GM23248 (cell line): ENCODE data around the gene SRRM5. TPM values are rescaled to one million over a fixed set of nuclear protein-coding genes. Genes with fewer than 3 reads are reported as not detected.

Source experiments
- DNase-seq: peaks from one replicate; pipeline ENCODE4 v3.0.0-alpha.2; 2015
- H2AFZ ChIP-seq: fragments of 200-600 bp; sonication (generic); 2 replicates; pipeline ENCODE4 v1.6.1; 2016; ENCODE audit warnings: antibody characterized with exemption
- H3F3A ChIP-seq: fragments of 200-600 bp; sonication (generic); 2 replicates; pipeline ENCODE4 v1.6.1; 2016; ENCODE audit warnings: mild to moderate bottlenecking, antibody characterized with exemption, mixed run types; ENCODE audit not compliant: insufficient read depth
- H3K27ac ChIP-seq: fragments of 200-600 bp; sonication (generic); 2 replicates; pipeline ENCODE4 v1.5.1; 2016; ENCODE audit warnings: mild to moderate bottlenecking
- H3K27me3 ChIP-seq: fragments of 200-600 bp; sonication (generic); replicated peaks from 2 replicates; pipeline ENCODE4 v1.6.1; 2016; ENCODE audit warnings: mild to moderate bottlenecking; ENCODE audit not compliant: insufficient read depth
- H3K36me3 ChIP-seq: fragments of 200-600 bp; sonication (generic); 2 replicates; pipeline ENCODE4 v1.6.1; 2016; ENCODE audit warnings: low read depth, mild to moderate bottlenecking
- H3K4me1 ChIP-seq: fragments of 200-600 bp; sonication (generic); 2 replicates; pipeline ENCODE4 v1.6.1; 2016; ENCODE audit warnings: mild to moderate bottlenecking; ENCODE audit not compliant: insufficient read depth
- H3K4me2 ChIP-seq: fragments of 200-600 bp; sonication (generic); one replicate; pipeline ENCODE4 v1.6.1; 2016; ENCODE audit warnings: mild to moderate bottlenecking; ENCODE audit not compliant: unreplicated experiment
- H3K4me3 ChIP-seq: fragments of 200-600 bp; sonication (generic); 2 replicates; pipeline ENCODE4 v1.5.1; 2016; ENCODE audit warnings: mild to moderate bottlenecking
- H3K79me2 ChIP-seq: fragments of 200-600 bp; sonication (generic); 2 replicates; pipeline ENCODE4 v1.6.1; 2016; ENCODE audit warnings: mild to moderate bottlenecking; ENCODE audit not compliant: insufficient read depth
- H3K9ac ChIP-seq: fragments of 200-600 bp; sonication (generic); 2 replicates; pipeline ENCODE4 v1.6.1; 2016; ENCODE audit warnings: mild to moderate bottlenecking
- H3K9me2 ChIP-seq: fragments of 200-600 bp; sonication (generic); 2 replicates; pipeline ENCODE4 v1.6.1; 2016; ENCODE audit warnings: mixed run types, mild to moderate bottlenecking, moderate library complexity; ENCODE audit not compliant: insufficient read depth
- H3K9me3 ChIP-seq: fragments of 200-600 bp; sonication (generic); one replicate; pipeline ENCODE4 v1.6.1; 2017; ENCODE audit warnings: low read depth
- H4K20me1 ChIP-seq: fragments of 200-600 bp; sonication (generic); 2 replicates; pipeline ENCODE4 v1.6.0; 2016; ENCODE audit not compliant: insufficient read depth
- EZH2 ChIP-seq: fragments of 200-600 bp; sonication (generic); IDR thresholded peaks from 2 replicates; pipeline ENCODE4 v1.6.1; 2018; ENCODE audit warnings: antibody characterized with exemption, mild to moderate bottlenecking; ENCODE audit not compliant: insufficient read depth, poor library complexity, severe bottlenecking
- EZH2phosphoT487 ChIP-seq: fragments of 200-600 bp; sonication (generic); IDR thresholded peaks from 2 replicates; pipeline ENCODE4 v1.6.1; 2018; ENCODE audit warnings: antibody characterized with exemption, moderate library complexity, mild to moderate bottlenecking, low read depth; ENCODE audit not compliant: insufficient read depth
- WGBS, 2 experiments: methylation state at CpG; one replicate each; pipeline ENCODE4 v1.1.6; 2015 to 2017; ENCODE audit warnings: low lambda C conversion rate in 2 of 2, low coverage in 1 of 2; ENCODE audit errors: missing lambda C conversion rate in 2 of 2; 5-methylcytosine and 5-hydroxymethylcytosine counted together
- in situ Hi-C: fragments of 300-500 bp; cut with MboI; formaldehyde crosslinking; loops from 2 replicates; pipeline ENCODE4 v1.15.0; 2020
- polyA plus RNA-seq: library from polyadenylated mRNA; unstranded; fragments of >200 nt; fragmentation: Nextera tagmentation; extraction: Ambion mirVana; gene quantifications from 2 replicates; pipeline ENCODE4 v1.2.1, GENCODE V29; 2016
- small RNA-seq: library from RNA; depleted of rRNA; stranded (forward); fragments of <200 nt; gene quantifications from one replicate; pipeline ENCODE3, GENCODE V24; 2014; ENCODE audit warnings: low read depth, low replicate concordance
- total RNA-seq: library from RNA; depleted of rRNA; stranded (reverse); fragments of >200 nt; shearing (Covaris generic); gene quantifications from 2 replicates; pipeline ENCODE4 v1.2.3, GENCODE V29; 2014; rRNA removed

SRRM5 gene
- total and polyA plus RNA-seq, 2 experiments from 2014 or later: not detected

DNA sequence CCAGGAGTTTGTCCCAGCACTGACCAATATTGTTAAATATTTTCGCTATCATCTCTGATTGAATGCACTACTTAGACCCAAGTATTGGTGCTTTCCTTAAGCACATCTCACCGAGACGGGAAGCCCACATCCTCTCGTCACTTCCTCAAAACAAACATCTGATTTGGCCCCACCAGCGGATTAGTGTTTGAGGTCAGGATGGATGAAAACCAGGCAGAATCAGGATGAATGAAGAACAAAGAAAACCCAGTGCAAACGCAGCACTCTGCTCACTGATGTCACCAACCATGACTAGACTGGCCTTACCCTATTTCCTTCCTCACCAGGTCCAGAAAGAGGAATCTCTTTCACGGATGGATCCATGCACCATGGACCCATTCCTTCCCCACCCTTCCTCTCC lies 52.1 kb downstream of the SRRM5 start:
- TF ChIP-seq EZH2 (no peak), EZH2phosphoT487 (no peak)
- peaks cover 5% of the 10 kb centered on the region; the same call in 1 of the 2 replicates for H3K4me1 ChIP-seq
- no peak overlapping the region for H3K9ac ChIP-seq
- H3K9me2 ChIP-seq: no peaks in the 10 kb centered on the region
- H3K27ac ChIP-seq: no peak overlapping the region
- peaks cover 16% of the 10 kb centered on the region for H3F3A ChIP-seq
- peaks cover 60% of the 10 kb centered on the region for H3K36me3 ChIP-seq
- 97 to 99% methylated on average over 7 of the region's 7 CpGs for WGBS, 2 experiments
- no peak overlapping the region for H3K4me2 ChIP-seq
- H2AFZ ChIP-seq: no peak overlapping the region
- H3K9me3 ChIP-seq: no peaks in the 10 kb centered on the region
- no peak overlapping the region for H3K4me3 ChIP-seq
- H3K79me2 ChIP-seq: peaks cover 90% of the 10 kb centered on the region
- H3K27me3 ChIP-seq: no peaks in the 10 kb centered on the region
- DNase-seq: no peak
- in situ Hi-C loops: no loop called here
- peaks cover 5% of the 10 kb centered on the region; the same call in 1 of the 2 replicates for H4K20me1 ChIP-seq

Small RNAs within 50 kb of the gene (small RNA-seq; reads per million reads assigned to genes)
- gene RN7SL368P: not detected

Other genes starting within 250 kb of the SRRM5 start
- gene TEX101, start 197.2 kb upstream of the SRRM5 start, total RNA-seq: not detected in 2 replicates
- not detected in 2 replicates for gene TEX101, start 197.2 kb upstream of the SRRM5 start, polyA plus RNA-seq
- gene LYPD3, start 146.5 kb upstream of the SRRM5 start, total RNA-seq: not detected in 2 replicates
- 0.22 and 0.28 TPM in 2 replicates for gene LYPD3, start 146.5 kb upstream of the SRRM5 start, polyA plus RNA-seq
- gene PHLDB3, start 107.3 kb upstream of the SRRM5 start, total RNA-seq: 5.6 and 8.9 TPM in 2 replicates
- gene PHLDB3, start 107.3 kb upstream of the SRRM5 start, polyA plus RNA-seq: 3.9 and 4.6 TPM in 2 replicates
- 71.1 and 100.0 TPM in 2 replicates for gene ETHE1, start 84.9 kb upstream of the SRRM5 start, total RNA-seq
- 70.8 and 75.4 TPM in 2 replicates for gene ETHE1, start 84.9 kb upstream of the SRRM5 start, polyA plus RNA-seq
- 0.22 TPM in 1 of 2 replicates, not detected in the other for gene ZNF575, start 78.9 kb upstream of the SRRM5 start, total RNA-seq
- 3.1 and 3.9 TPM in 2 replicates for gene ZNF575, start 78.9 kb upstream of the SRRM5 start, polyA plus RNA-seq
- gene XRCC1, start 36.6 kb upstream of the SRRM5 start, total RNA-seq: 26.7 and 28.0 TPM in 2 replicates
- gene XRCC1, start 36.6 kb upstream of the SRRM5 start, polyA plus RNA-seq: 26.7 and 32.4 TPM in 2 replicates
- 1.8 TPM in 1 of 2 replicates, not detected in the other for gene PINLYP, start 36.3 kb upstream of the SRRM5 start, total RNA-seq
- 1.3 and 2.5 TPM in 2 replicates for gene PINLYP, start 36.3 kb upstream of the SRRM5 start, polyA plus RNA-seq
- gene IRGQ, start 16.0 kb upstream of the SRRM5 start, total RNA-seq: 19.9 and 25.5 TPM in 2 replicates
- gene IRGQ, start 16.0 kb upstream of the SRRM5 start, polyA plus RNA-seq: 5.7 and 6.0 TPM in 2 replicates
- gene ZNF576, start 15.5 kb upstream of the SRRM5 start, total RNA-seq: 11.7 and 14.4 TPM in 2 replicates
- gene ZNF576, start 15.5 kb upstream of the SRRM5 start, polyA plus RNA-seq: 19.3 and 22.2 TPM in 2 replicates
- 24.0 and 36.0 TPM in 2 replicates for gene ZNF428, start 7.5 kb downstream of the SRRM5 start, total RNA-seq
- 25.6 and 29.7 TPM in 2 replicates for gene ZNF428, start 7.5 kb downstream of the SRRM5 start, polyA plus RNA-seq
- 1.0 and 1.7 TPM in 2 replicates for gene CADM4, start 27.8 kb downstream of the SRRM5 start, total RNA-seq
- 0.14 and 0.27 TPM in 2 replicates for gene CADM4, start 27.8 kb downstream of the SRRM5 start, polyA plus RNA-seq
- 100 and 118 TPM in 2 replicates for gene PLAUR, start 58.1 kb downstream of the SRRM5 start, total RNA-seq
- 125 and 139 TPM in 2 replicates for gene PLAUR, start 58.1 kb downstream of the SRRM5 start, polyA plus RNA-seq
- gene IRGC, start 104.0 kb downstream of the SRRM5 start, total RNA-seq: not detected in 2 replicates
- gene IRGC, start 104.0 kb downstream of the SRRM5 start, polyA plus RNA-seq: not detected in 2 replicates
- gene SMG9, start 142.9 kb downstream of the SRRM5 start, total RNA-seq: 11.5 and 13.0 TPM in 2 replicates
- gene SMG9, start 142.9 kb downstream of the SRRM5 start, polyA plus RNA-seq: 23.2 and 25.7 TPM in 2 replicates
- 8.7 and 13.7 TPM in 2 replicates for gene KCNN4, start 168.9 kb downstream of the SRRM5 start, total RNA-seq
- 9.4 and 11.9 TPM in 2 replicates for gene KCNN4, start 168.9 kb downstream of the SRRM5 start, polyA plus RNA-seq
- gene LYPD5, start 190.4 kb downstream of the SRRM5 start, total RNA-seq: 0.32 and 0.76 TPM in 2 replicates
- gene LYPD5, start 190.4 kb downstream of the SRRM5 start, polyA plus RNA-seq: 1.1 and 1.4 TPM in 2 replicates
- 12.1 and 14.2 TPM in 2 replicates for gene ZNF283, start 215.2 kb downstream of the SRRM5 start, total RNA-seq
- 4.6 and 5.4 TPM in 2 replicates for gene ZNF283, start 215.2 kb downstream of the SRRM5 start, polyA plus RNA-seq